CD14-positive monocyte (primary cell): Measurements from ENCODE around the gene ANXA1. TPM values are rescaled to one million over a fixed set of nuclear protein-coding genes. Genes with fewer than 3 reads are reported as not detected.
A peak's percentile ranks its signal among the peaks of the same experiment; 100 is the strongest.

Source experiments
- DNase-seq, 3 donors: peaks; one replicate each; pipeline ENCODE4 v3.0.0-alpha.2; 2011 to 2022
- H2AFZ ChIP-seq: 2 replicates; pipeline ENCODE4 v1.6.0; 2012; ENCODE audit warnings: mild to moderate bottlenecking, low read depth, low read length, inconsistent platforms; ENCODE audit not compliant: insufficient read depth, poor library complexity, severe bottlenecking
- H3K27ac ChIP-seq, 2 donors: 1 replicate in 1 of 2; 2 replicates in 1 of 2; pipeline ENCODE4 v1.5.1; 2012 to 2013; ENCODE audit warnings: low read length in 2 of 2, control low read depth in 1 of 2, inconsistent platforms in 1 of 2, low read depth in 1 of 2, mild to moderate bottlenecking in 1 of 2
- H3K27me3 ChIP-seq, 2 donors: one replicate each; pipeline versions ENCODE4 v1.6.0 to v1.6.1; 2011 to 2013; ENCODE audit warnings: low read length in 2 of 2; ENCODE audit not compliant: control insufficient read depth in 2 of 2, insufficient read depth in 2 of 2
- H3K36me3 ChIP-seq, 2 donors: replicated peaks in 1 of 2; 1 replicate in 1 of 2; 2 replicates in 1 of 2; pipeline versions ENCODE4 v1.5.1 to v1.6.1; 2012 to 2013; ENCODE audit warnings: low read length in 2 of 2, control low read depth in 1 of 2, inconsistent platforms in 1 of 2, mild to moderate bottlenecking in 1 of 2; ENCODE audit not compliant: insufficient read depth in 2 of 2, control insufficient read depth in 1 of 2
- H3K4me1 ChIP-seq, 2 donors: 1 replicate in 1 of 2; 2 replicates in 1 of 2; pipeline versions ENCODE4 v1.5.1 to v1.6.1; 2012 to 2013; ENCODE audit warnings: low read length in 2 of 2, control low read depth in 1 of 2, inconsistent platforms in 1 of 2, mild to moderate bottlenecking in 1 of 2, moderate library complexity in 1 of 2; ENCODE audit not compliant: insufficient read depth in 2 of 2, control insufficient read depth in 1 of 2
- H3K4me2 ChIP-seq: replicated peaks from 2 replicates; pipeline ENCODE3; 2012; ENCODE audit warnings: low read length, moderate library complexity, mild to moderate bottlenecking; ENCODE audit not compliant: poor library complexity, severe bottlenecking; ENCODE audit errors: extremely low read depth
- H3K4me3 ChIP-seq, 3 experiments: fragments of 200-600 bp in 1 of 3; sonication (generic) in 1 of 3; replicated peaks in 1 of 3; 1 replicate in 2 of 3; 2 replicates in 1 of 3; pipeline ENCODE4 v1.5.1; 2011 to 2013; ENCODE audit warnings: low read length in 3 of 3, mild to moderate bottlenecking in 3 of 3, control low read depth in 2 of 3, low read depth in 2 of 3, inconsistent platforms in 1 of 3, moderate library complexity in 1 of 3
- H3K79me2 ChIP-seq: 2 replicates; pipeline ENCODE4 v1.6.0; 2012; ENCODE audit warnings: mild to moderate bottlenecking, control low read depth, inconsistent platforms, low read length, moderate library complexity; ENCODE audit not compliant: insufficient read depth
- H3K9ac ChIP-seq: 2 replicates; pipeline ENCODE4 v1.6.0; 2017; ENCODE audit warnings: low read length, mild to moderate bottlenecking; ENCODE audit not compliant: insufficient read depth, poor library complexity, severe bottlenecking
- H3K9me3 ChIP-seq, 2 donors: replicated peaks in 1 of 2; 1 replicate in 1 of 2; 2 replicates in 1 of 2; pipeline versions ENCODE4 v1.5.1 to v1.6.1; 2012 to 2013; ENCODE audit warnings: low read length in 2 of 2, control low read depth in 1 of 2; ENCODE audit not compliant: control insufficient read depth in 1 of 2, insufficient read depth in 1 of 2
- H4K20me1 ChIP-seq: 2 replicates; pipeline ENCODE4 v1.6.0; 2012; ENCODE audit warnings: mild to moderate bottlenecking, low read length, control low read depth, moderate library complexity; ENCODE audit not compliant: insufficient read depth
- H3K27ac Mint-ChIP-seq, 7 donors: one replicate each; pipeline ENCODE4 v1.8.0; 2020; ENCODE audit warnings: mild to moderate bottlenecking in 7 of 7, mixed read lengths in 7 of 7, moderate library complexity in 6 of 7, inconsistent platforms in 2 of 7
- H3K27me3 Mint-ChIP-seq, 3 donors: one replicate each; pipeline ENCODE4 v1.8.0; 2021 to 2022; ENCODE audit warnings: low read depth in 3 of 3, mild to moderate bottlenecking in 3 of 3, mixed read lengths in 3 of 3, moderate library complexity in 3 of 3, inconsistent platforms in 1 of 3
- H3K36me3 Mint-ChIP-seq, 2 donors: one replicate each; pipeline ENCODE4 v1.8.0; 2020; ENCODE audit warnings: mixed read lengths in 2 of 2, inconsistent platforms in 1 of 2, mild to moderate bottlenecking in 1 of 2
- H3K4me1 Mint-ChIP-seq: one replicate; pipeline ENCODE4 v1.8.0; 2020; ENCODE audit warnings: mild to moderate bottlenecking, mixed read lengths
- H3K4me3 Mint-ChIP-seq, 2 donors: one replicate each; pipeline ENCODE4 v1.8.0; 2020; ENCODE audit warnings: mild to moderate bottlenecking in 2 of 2, mixed read lengths in 2 of 2, moderate library complexity in 1 of 2
- H3K9me3 Mint-ChIP-seq, 7 donors: one replicate each; pipeline ENCODE4 v1.8.0; 2020 to 2022; ENCODE audit warnings: mixed read lengths in 7 of 7, mild to moderate bottlenecking in 6 of 7, moderate library complexity in 6 of 7, inconsistent platforms in 2 of 7
- WGBS: methylation state at CpG from one replicate; pipeline ENCODE4 v1.1.5; 2013; ENCODE audit warnings: missing lambda C conversion rate; ENCODE audit not compliant: insufficient coverage; 5-methylcytosine and 5-hydroxymethylcytosine counted together
- intact Hi-C, 2 donors: fragments of 100-400 bp; cut with micrococcal nuclease; formaldehyde crosslinking; loops; one replicate each; pipeline versions ENCODE4 v1.15.0 to v1.15.1; 2023
- polyA plus RNA-seq, 3 donors: library from polyadenylated mRNA; depleted of rRNA in 1 of 3; unstranded in 2 of 3; stranded (reverse) in 1 of 3; fragments of 300-500 nt in 2 of 3; fragments of >200 nt in 1 of 3; fragmentation: Illumina TruSeq in 2 of 3; gene quantifications; 1 replicate in 2 of 3; 2 replicates in 1 of 3; pipeline ENCODE4 v1.2.3, GENCODE V29; 2012 to 2021
- TF ChIP-seq, protein P1 (sequence below): fragments of 200-600 bp; IDR thresholded peaks from one replicate; pipeline ENCODE4 v1.8.0; 2022; ENCODE audit warnings: antibody characterized with exemption, mild to moderate bottlenecking

Gene ANXA1
- polyA plus RNA-seq, 3 donors = 992 to 1,546 (median 1,157) TPM

DNA sequence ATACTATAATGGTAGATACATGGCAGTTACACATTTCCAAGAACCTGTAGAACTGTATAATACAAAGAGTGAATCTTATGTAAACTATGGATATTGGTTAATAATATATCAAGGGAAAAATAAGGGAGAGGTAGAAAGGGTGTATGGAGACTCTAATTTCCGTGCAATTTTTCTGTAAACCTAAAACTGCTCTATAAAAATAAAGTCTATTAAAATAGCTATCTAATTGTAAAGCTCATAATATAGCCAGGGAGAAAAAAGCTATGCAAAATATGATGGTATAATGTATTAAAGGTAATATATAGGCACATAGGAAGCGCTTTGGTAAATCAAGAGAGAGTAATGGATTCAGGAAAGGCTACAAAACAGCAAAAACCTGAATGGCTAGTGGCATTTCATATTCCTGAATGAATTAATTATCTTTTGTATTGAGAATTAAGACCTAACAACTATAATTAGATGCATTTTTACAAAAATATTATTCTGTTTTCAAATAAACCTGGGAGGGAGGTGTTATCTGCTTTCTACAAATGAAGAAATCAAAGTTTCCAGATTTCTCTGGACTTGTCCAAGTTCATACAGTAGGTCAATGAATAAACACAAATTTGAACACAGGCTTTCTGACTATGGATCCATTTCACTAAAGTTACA lies 22.8 kb downstream of the ANXA1 start:
- TF ChIP-seq, protein P1, sequence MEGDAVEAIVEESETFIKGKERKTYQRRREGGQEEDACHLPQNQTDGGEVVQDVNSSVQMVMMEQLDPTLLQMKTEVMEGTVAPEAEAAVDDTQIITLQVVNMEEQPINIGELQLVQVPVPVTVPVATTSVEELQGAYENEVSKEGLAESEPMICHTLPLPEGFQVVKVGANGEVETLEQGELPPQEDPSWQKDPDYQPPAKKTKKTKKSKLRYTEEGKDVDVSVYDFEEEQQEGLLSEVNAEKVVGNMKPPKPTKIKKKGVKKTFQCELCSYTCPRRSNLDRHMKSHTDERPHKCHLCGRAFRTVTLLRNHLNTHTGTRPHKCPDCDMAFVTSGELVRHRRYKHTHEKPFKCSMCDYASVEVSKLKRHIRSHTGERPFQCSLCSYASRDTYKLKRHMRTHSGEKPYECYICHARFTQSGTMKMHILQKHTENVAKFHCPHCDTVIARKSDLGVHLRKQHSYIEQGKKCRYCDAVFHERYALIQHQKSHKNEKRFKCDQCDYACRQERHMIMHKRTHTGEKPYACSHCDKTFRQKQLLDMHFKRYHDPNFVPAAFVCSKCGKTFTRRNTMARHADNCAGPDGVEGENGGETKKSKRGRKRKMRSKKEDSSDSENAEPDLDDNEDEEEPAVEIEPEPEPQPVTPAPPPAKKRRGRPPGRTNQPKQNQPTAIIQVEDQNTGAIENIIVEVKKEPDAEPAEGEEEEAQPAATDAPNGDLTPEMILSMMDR = no peak
- no peak overlapping the region for H3K4me3 ChIP-seq
- no peaks in the 10 kb centered on the region for H3K9me3 Mint-ChIP-seq

GRCh38 chr9:73176450-73176875 lies 24.8 kb downstream of the ANXA1 start:
- H3K4me3 ChIP-seq = no peak overlapping the region
- H3K79me2 ChIP-seq = no peaks in the 10 kb centered on the region
- no peak overlapping the region for H3K4me3 Mint-ChIP-seq
- no peak overlapping the region for H3K9ac ChIP-seq
- H2AFZ ChIP-seq = no peak overlapping the region
- H3K9me3 Mint-ChIP-seq = no peaks in the 10 kb centered on the region
- H3K27me3 ChIP-seq = no peaks in the 10 kb centered on the region
- 100% methylated on average over 2 of the region's 4 CpGs for WGBS
- no peaks in the 10 kb centered on the region for H3K4me1 Mint-ChIP-seq
- H3K9me3 ChIP-seq = no peaks in the 10 kb centered on the region
- TF ChIP-seq, protein P1 = no peak
- H4K20me1 ChIP-seq = peaks cover 4% of the 10 kb centered on the region
- no peak overlapping the region for H3K27ac Mint-ChIP-seq
- no peaks in the 10 kb centered on the region for H3K4me1 ChIP-seq
- no peak overlapping the region for H3K4me2 ChIP-seq
- no peaks in the 10 kb centered on the region for H3K27me3 Mint-ChIP-seq
- H3K36me3 ChIP-seq = peaks cover 0 to 8% of the 10 kb centered on the region in 2 donors
- DNase-seq = no peak
- no peak overlapping the region for H3K27ac ChIP-seq
- peaks cover 3 to 13% of the 10 kb centered on the region in 2 donors for H3K36me3 Mint-ChIP-seq
- intact Hi-C loops = no loop called here

More for the DNA sequence above, 22.8 kb downstream of the ANXA1 start:
- intact Hi-C loops = loop anchor here in 1 of 2 donors (2.0 to 5.0 kb wide), 2 partner anchors 16 to 42 kb away; no protein-coding TSS in a partner anchor
- H3K36me3 ChIP-seq = peaks cover 19 to 27% of the 10 kb centered on the region in 2 donors
- WGBS = no CpG with 5 or more reads among the region's 2 CpGs
- H3K36me3 Mint-ChIP-seq = peaks cover 13 to 27% of the 10 kb centered on the region in 2 donors
- no peak overlapping the region for H3K27ac ChIP-seq
- H3K27me3 ChIP-seq = no peaks in the 10 kb centered on the region
- no peak overlapping the region for H3K4me3 Mint-ChIP-seq
- no peak overlapping the region for H3K4me2 ChIP-seq
- no peaks in the 10 kb centered on the region for H3K79me2 ChIP-seq
- H3K27ac Mint-ChIP-seq = peak overlapping the region in 2 of 7 donors; percentile 40 to 45
- no peaks in the 10 kb centered on the region for H3K4me1 ChIP-seq
- no peak for DNase-seq
- H3K9ac ChIP-seq = no peak overlapping the region
- peaks cover 12% of the 10 kb centered on the region for H4K20me1 ChIP-seq
- no peaks in the 10 kb centered on the region for H3K27me3 Mint-ChIP-seq
- no peak overlapping the region for H2AFZ ChIP-seq
- H3K9me3 ChIP-seq = no peaks in the 10 kb centered on the region
- H3K4me1 Mint-ChIP-seq = no peaks in the 10 kb centered on the region
